Glutamatergic neuron (in vitro differentiated cells): ENCODE data around the gene UBE3C. TPM values are rescaled to one million over a fixed set of nuclear protein-coding genes. Genes with fewer than 3 reads are reported as not detected.
"Not testable (repeated sequence)": the region's sequence is repeated elsewhere in the genome, so short reads cannot be mapped to it uniquely, and the experiment has no call there.

Source experiments
- DNase-seq: peaks from one replicate; pipeline ENCODE4 v3.0.0; 2022
- H3K27ac Mint-ChIP-seq: one replicate; pipeline ENCODE4 v1.8.0; 2020; ENCODE audit warnings: mild to moderate bottlenecking, mixed read lengths, inconsistent platforms; ENCODE audit not compliant: unreplicated experiment
- H3K27me3 Mint-ChIP-seq: one replicate; pipeline ENCODE4 v1.8.0; 2020; ENCODE audit warnings: mild to moderate bottlenecking, moderate library complexity, mixed read lengths, inconsistent platforms; ENCODE audit not compliant: unreplicated experiment
- H3K36me3 Mint-ChIP-seq: one replicate; pipeline ENCODE4 v1.8.0; 2020; ENCODE audit warnings: mild to moderate bottlenecking, mixed read lengths, inconsistent platforms; ENCODE audit not compliant: unreplicated experiment
- H3K4me1 Mint-ChIP-seq: one replicate; pipeline ENCODE4 v1.8.0; 2020; ENCODE audit warnings: mild to moderate bottlenecking, low read depth, mixed read lengths, inconsistent platforms; ENCODE audit not compliant: unreplicated experiment
- H3K4me3 Mint-ChIP-seq: one replicate; pipeline ENCODE4 v1.8.0; 2020; ENCODE audit warnings: mild to moderate bottlenecking, mixed read lengths, inconsistent platforms; ENCODE audit not compliant: unreplicated experiment
- H3K9me3 Mint-ChIP-seq: one replicate; pipeline ENCODE4 v1.8.0; 2020; ENCODE audit warnings: mild to moderate bottlenecking, moderate library complexity, mixed read lengths, inconsistent platforms; ENCODE audit not compliant: unreplicated experiment
- total RNA-seq: library from RNA; stranded (reverse); fragmentation: NEBNext Ultra II Directional; extraction: Animal tissue kit (Norgen Biotek cat#: 25700); gene quantifications from one replicate; pipeline ENCODE4 v1.2.1, GENCODE V29; 2021; ENCODE audit not compliant: unreplicated experiment
- TF ChIP-seq, protein P1 (sequence below): fragments of 200-600 bp; sonication (generic); IDR thresholded peaks from one replicate; pipeline ENCODE4 v1.5.0; 2021; ENCODE audit not compliant: partially characterized antibody, unreplicated experiment

The UBE3C gene
- total RNA-seq, 1 donor from 2014 or later, result 52.5 TPM

DNA sequence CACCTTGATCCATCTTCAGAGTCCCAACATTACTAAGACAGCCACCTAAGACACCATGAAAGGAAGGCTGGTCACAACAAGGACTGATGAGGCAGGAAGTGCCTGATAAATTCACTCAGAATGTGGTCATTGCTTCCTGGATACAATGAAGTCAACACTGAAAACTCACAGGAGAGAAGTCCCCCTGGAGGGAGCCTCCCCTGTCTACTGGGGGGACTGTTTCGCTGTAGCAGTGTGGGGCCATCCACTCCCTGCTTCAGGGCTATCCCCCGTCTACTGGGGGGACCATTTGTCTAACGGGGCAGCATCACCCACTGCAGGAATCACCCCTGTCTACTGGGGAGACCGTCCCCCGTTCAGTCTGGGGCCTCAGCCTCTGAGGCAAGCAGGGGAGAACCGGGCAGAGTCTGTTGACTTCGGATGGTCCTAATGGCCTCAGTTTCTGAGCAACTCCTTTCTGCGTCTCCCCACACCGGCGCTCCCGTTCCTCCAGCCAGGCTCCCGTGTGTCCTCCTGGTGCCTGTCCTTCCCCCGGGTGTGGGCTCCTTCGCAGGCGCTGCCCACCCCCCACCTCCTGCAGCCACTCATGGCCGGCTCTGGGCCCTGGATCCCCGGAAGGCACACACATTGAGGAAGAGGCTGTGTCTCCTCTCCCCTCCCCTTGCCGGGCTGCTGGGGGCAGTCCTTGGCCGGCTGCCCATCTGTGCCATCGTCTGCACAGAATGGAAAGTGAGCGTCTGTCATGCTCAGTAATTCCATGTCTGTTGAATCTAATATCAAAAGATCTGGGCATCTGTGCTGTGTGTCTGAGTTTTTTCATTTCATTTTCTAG lies 138.2 kb downstream of the UBE3C start:
- no peaks in the 10 kb centered on the region for H3K36me3 Mint-ChIP-seq
- no peak for DNase-seq
- H3K27me3 Mint-ChIP-seq, result peaks cover 2% of the 10 kb centered on the region
- H3K4me3 Mint-ChIP-seq, result no peak overlapping the region
- TF ChIP-seq, protein P1, sequence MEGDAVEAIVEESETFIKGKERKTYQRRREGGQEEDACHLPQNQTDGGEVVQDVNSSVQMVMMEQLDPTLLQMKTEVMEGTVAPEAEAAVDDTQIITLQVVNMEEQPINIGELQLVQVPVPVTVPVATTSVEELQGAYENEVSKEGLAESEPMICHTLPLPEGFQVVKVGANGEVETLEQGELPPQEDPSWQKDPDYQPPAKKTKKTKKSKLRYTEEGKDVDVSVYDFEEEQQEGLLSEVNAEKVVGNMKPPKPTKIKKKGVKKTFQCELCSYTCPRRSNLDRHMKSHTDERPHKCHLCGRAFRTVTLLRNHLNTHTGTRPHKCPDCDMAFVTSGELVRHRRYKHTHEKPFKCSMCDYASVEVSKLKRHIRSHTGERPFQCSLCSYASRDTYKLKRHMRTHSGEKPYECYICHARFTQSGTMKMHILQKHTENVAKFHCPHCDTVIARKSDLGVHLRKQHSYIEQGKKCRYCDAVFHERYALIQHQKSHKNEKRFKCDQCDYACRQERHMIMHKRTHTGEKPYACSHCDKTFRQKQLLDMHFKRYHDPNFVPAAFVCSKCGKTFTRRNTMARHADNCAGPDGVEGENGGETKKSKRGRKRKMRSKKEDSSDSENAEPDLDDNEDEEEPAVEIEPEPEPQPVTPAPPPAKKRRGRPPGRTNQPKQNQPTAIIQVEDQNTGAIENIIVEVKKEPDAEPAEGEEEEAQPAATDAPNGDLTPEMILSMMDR, result no peak
- H3K4me1 Mint-ChIP-seq, result peaks cover 10% of the 10 kb centered on the region
- no peak overlapping the region for H3K27ac Mint-ChIP-seq
- H3K9me3 Mint-ChIP-seq, result peaks cover 10% of the 10 kb centered on the region

DNA sequence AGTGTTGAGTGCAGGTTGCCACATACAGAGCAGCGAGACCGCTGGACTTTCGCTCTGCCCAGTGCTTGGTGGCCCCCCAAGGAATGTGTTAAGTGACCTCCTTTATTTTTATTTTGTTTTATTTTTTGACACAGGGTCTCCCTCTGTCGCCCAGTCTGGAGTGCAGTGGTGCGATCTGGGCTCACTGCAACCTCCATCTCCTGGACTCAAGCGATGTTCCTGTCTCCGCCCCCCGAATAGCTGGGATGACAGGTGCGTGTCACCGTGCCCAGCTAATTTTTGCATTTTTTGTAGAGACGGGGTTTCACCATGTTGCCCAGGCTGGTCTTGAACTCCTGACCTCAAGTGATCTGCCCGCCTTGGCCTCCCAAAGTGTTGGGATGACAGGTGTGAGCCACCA lies 138.8 kb downstream of the UBE3C start:
- not testable (repeated sequence) for H3K27ac Mint-ChIP-seq, DNase-seq, H3K27me3 Mint-ChIP-seq, H3K4me3 Mint-ChIP-seq, H3K9me3 Mint-ChIP-seq, H3K36me3 Mint-ChIP-seq, H3K4me1 Mint-ChIP-seq

DNA sequence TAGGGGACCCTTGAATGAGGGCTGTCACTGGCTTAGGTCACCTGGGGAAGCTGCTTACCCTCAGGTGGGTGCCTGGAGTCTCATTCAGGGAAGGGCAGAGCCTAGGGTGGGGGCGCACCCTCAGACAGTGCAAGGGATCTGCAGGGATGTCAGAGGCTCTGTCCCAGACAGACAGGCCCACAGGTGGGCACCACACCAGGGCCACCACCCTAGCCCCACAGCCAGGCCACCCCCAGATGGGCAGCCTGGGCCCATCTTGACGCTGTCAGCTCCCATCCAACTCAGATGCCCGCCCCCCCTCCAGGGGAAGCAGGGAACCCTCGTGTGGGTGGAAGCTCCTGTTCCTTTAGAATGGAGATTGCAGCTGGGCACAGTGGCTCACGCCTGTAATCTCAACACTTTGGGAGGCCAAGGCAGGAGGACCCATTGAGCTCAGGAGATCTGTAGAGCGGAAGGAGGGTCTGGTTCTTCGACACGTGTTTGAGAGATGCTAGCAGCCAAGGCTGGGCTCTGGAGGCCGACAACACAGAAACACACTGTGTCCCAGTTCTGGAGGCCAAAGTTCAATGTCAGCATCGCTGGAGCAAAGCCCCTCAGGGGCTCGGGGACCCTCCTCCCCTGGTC lies 139.6 kb downstream of the UBE3C start:
- peaks cover 2% of the 10 kb centered on the region for H3K4me1 Mint-ChIP-seq
- TF ChIP-seq, protein P1, result no peak
- peaks cover 2% of the 10 kb centered on the region for H3K27me3 Mint-ChIP-seq
- H3K9me3 Mint-ChIP-seq, result peaks cover 10% of the 10 kb centered on the region
- no peak overlapping the region for H3K27ac Mint-ChIP-seq
- no peaks in the 10 kb centered on the region for H3K36me3 Mint-ChIP-seq
- DNase-seq, result no peak
- H3K4me3 Mint-ChIP-seq, result no peak overlapping the region

DNA sequence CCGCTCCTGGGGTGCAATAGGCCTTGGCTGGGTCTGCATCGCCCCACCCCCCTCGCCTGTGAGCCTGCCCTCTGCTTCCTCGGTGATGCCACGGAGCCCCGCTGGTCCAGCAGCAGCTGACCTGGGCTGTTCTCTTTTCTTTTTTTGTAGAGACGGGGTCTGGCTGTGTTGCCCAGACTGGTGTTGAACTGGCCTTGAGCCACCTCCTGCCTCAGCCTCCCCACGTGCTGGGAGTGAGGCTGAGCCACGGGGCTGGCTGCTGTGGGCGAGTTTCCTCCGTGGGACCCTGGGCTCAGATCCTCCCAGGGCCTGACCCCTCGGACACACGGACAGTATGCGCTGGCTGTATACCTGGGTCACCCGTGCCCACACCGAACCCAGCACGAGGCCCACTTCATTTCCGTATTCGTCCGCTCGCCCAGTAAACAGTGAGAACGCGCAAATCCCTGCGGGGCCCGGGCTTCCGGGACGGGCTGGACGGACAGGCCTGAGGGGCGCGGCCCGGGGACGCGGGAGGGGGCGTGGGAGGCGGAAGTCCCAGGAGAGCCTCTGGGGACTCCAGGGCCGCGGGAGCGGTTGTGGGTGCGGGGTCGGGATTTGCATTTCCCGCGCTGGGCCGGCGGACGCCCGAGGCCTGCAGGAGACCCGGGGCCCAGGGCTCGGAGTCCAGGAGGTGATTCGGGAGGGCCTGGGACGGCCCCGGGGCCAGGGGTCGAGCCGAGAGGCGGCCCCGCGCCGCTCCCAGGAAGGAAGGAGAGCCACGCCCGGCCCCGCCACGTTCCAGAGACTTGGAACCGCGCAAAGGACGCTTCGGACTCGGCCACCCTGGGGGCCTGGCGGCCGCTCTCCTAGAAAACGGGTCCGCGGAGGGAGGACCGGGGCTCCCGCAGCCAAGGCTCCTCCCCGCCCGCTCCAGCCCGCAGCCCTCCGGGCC lies 140.3 kb downstream of the UBE3C start:
- H3K4me3 Mint-ChIP-seq, result no peak overlapping the region
- H3K27ac Mint-ChIP-seq, result no peak overlapping the region
- TF ChIP-seq, protein P1, result no peak

DNA sequence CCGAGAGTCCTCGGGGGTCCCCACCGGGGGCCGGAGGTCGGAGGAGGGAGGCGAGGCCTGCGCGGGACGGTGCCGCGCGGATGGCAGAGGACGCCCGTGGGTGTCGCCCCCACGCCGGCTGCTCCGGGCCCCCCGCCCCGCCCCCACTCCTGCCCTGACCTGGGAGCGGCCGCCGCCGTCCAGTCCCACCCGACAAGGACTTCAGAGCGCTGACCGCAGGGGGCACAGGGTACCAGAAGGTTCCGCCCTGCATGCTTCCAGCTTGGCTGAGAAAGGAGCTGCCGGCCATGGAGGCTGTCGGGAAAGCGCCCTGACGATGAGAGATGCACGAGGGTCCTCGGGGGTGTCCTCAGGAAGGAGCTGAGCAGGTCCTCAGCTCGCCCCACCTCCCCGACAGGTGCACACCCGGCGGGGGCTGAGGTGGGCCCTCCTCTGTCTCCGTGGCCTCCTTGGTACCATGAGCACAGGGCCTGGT lies 141.1 kb downstream of the UBE3C start:
- H3K27ac Mint-ChIP-seq, result no peak overlapping the region
- no peak for DNase-seq
- TF ChIP-seq, protein P1, result no peak
- peaks cover 2% of the 10 kb centered on the region for H3K4me1 Mint-ChIP-seq
- H3K4me3 Mint-ChIP-seq, result no peak overlapping the region
- peaks cover 4% of the 10 kb centered on the region for H3K36me3 Mint-ChIP-seq
- H3K9me3 Mint-ChIP-seq, result peaks cover 15% of the 10 kb centered on the region
- H3K27me3 Mint-ChIP-seq, result no peaks in the 10 kb centered on the region

More for the DNA sequence above, 140.3 kb downstream of the UBE3C start:
- Mint-ChIP-seq H3K9me3 (peaks cover 12% of the 10 kb centered on the region), H3K4me1 (peaks cover 2% of the 10 kb centered on the region), H3K36me3 (peaks cover 4% of the 10 kb centered on the region), H3K27me3 (no peaks in the 10 kb centered on the region)
- DNase-seq, result no peak
